Fibroblast of mammary gland (primary cell): ENCODE results near the gene METTL8.

Experiments
- DNase-seq: peaks from one replicate; pipeline ENCODE4 v3.0.0-alpha.2; 2010; ENCODE audit warnings: low read depth
- H3K4me3 ChIP-seq: 2 replicates; pipeline ENCODE4 v1.5.1; 2011; ENCODE audit warnings: low read depth, mild to moderate bottlenecking, low read length, moderate library complexity; ENCODE audit not compliant: control insufficient read depth
- TF ChIP-seq, protein P1 (sequence below): conservative IDR thresholded peaks from 2 replicates; pipeline ENCODE4 v1.5.1; 2011; ENCODE audit warnings: low read depth, low read length, inconsistent platforms; ENCODE audit not compliant: control insufficient read depth, insufficient read depth

METTL8 gene

DNA sequence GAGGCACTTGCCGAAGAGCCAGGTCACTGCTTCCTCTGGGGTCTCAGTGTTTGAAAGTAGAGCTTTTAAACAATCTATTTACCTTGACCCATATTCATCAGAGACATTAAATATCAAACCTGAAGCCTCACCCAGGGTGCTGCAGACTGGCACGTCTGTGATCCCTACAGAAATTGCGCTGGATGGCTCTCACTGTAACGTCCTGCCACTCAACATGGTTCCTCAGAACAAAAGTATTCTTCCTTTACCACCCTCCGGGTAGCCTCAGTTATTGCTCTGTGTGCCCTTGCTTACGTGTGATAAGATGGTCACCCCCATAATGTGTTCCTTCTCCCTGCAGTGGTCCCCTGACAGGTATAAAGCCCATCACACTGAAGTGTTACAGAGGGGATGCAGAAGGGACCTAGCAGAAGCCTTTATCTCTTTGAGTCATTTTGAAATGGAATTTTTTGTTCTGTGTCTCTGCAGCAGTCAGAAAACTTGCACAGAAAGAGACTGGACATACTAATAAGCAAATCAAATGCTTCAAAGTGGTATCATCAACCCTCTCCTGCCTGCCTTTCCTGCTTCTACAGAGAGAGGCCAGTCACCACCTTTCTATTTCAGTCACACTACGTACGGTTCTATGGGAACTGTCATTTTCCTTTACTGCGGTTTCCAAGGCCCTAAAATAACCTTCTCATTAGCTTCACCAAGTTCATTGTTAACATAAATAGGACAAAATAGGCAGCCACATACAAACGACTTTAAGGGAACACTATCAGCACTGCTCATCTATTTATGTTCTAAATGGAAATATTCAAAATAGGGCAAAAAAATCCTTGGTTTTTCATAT is 86.8 kb downstream of the METTL8 start:
- no peak for DNase-seq
- TF ChIP-seq, protein P1, sequence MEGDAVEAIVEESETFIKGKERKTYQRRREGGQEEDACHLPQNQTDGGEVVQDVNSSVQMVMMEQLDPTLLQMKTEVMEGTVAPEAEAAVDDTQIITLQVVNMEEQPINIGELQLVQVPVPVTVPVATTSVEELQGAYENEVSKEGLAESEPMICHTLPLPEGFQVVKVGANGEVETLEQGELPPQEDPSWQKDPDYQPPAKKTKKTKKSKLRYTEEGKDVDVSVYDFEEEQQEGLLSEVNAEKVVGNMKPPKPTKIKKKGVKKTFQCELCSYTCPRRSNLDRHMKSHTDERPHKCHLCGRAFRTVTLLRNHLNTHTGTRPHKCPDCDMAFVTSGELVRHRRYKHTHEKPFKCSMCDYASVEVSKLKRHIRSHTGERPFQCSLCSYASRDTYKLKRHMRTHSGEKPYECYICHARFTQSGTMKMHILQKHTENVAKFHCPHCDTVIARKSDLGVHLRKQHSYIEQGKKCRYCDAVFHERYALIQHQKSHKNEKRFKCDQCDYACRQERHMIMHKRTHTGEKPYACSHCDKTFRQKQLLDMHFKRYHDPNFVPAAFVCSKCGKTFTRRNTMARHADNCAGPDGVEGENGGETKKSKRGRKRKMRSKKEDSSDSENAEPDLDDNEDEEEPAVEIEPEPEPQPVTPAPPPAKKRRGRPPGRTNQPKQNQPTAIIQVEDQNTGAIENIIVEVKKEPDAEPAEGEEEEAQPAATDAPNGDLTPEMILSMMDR, result no peak
- H3K4me3 ChIP-seq, result no peak overlapping the region

DNA sequence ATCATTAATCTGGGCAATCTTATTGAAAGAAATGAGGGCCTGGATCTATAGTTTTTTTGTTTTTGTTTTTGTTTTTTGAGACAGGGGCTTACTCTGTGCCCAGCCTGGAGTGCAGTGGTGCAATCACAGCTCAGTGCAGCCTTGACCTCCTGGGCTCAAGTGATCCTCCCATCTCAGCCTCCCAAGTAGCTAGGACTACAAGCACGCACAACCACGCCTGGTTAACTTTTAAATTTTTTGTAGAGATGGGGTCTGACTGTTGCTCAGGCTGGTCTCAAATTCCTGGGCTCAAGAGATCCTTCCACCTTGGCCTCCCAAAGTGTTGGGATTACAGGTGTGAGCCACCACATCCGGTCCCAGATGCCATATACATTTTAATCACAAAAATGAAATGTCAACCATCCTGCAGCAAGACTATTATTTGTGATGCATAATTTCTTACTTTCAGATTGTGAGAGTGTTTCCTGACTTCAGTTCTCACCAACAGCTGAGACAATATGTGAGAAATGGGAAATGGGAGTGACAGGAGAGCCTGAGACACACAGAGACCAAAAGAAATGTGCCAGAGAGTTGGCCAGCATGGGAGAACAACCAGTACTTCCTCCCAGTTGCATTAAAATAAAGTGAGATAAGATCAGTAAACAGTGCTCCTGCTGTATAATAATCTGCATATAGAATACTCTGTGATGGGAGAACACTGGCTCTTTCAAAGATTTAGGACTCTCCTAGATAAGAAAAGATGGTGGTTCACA is 87.6 kb downstream of the METTL8 start:
- TF ChIP-seq, protein P1, result no peak

DNA sequence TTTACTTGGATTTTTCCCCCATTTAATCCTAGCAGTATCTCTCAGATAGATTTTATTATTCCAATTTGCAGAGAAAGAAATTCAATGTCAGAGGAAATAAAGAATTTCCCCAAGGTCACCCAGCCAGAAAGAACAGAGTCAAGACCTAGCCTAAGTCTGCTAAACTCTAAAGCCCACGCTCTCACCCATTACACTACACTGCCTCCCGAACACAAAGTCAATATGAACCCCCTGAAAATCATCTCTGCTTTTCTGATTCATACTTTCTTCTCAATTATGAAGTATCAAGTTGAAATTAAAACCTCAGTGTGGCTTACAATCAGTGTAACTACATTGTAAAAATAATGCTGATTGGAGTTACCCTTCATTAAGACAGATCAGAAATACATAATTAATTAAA is 89.6 kb downstream of the METTL8 start:
- TF ChIP-seq, protein P1, result no peak
- no peak overlapping the region for H3K4me3 ChIP-seq
- DNase-seq, result no peak

More for the DNA sequence above, 87.6 kb downstream of the METTL8 start:
- H3K4me3 ChIP-seq, result no peak overlapping the region
- DNase-seq, result no peak

GRCh38 chr2:171342067-171342413 is 91.8 kb downstream of the METTL8 start:
- DNase-seq, result no peak
- H3K4me3 ChIP-seq, result no peak overlapping the region
- TF ChIP-seq, protein P1, result no peak

- DNase-seq, result no peak
- H3K4me3 ChIP-seq, result no peak overlapping the region
- TF ChIP-seq, protein P1, result no peak
Observed at GRCh38 chr2:171341394-171342066, 92.3 kb downstream of the METTL8 start.

DNA sequence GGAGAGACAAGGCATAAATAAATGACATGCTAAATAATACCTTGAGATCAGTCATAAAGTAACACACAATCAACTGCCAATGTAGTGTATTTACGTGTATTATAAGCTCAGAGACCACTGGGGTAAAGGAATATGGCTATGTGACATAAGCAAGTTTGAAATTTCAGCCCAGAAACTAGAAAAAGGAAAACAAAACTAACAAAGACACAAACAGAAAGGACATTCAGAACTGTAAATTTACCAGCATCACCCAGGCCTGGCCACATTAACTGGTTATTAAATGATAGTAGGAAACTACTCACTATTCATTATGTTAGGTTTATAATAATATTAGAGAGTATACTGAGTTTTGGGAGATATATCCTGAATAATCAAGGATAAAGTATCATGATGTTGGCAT is 98.8 kb downstream of the METTL8 start:
- DNase-seq, result no peak
- TF ChIP-seq, protein P1, result no peak
- H3K4me3 ChIP-seq, result no peak overlapping the region
